Cardiac muscle cell (in vitro differentiated cells and primary cell): ENCODE data around the gene MRPL38. TPM values are rescaled to one million over a fixed set of nuclear protein-coding genes. Genes with fewer than 3 reads are reported as not detected.
A peak's percentile ranks its signal among the peaks of the same experiment; 100 is the strongest.

Experiments used
- DNase-seq, 2 donors: peaks; one replicate each; pipeline versions ENCODE4 v3.0.0 to v3.0.0-alpha.2; 2010 to 2017; ENCODE audit warnings: low read depth in 1 of 2, low spot score in 1 of 2
- H3K27ac ChIP-seq: fragments of 200-600 bp; sonication (generic); 2 replicates; pipeline ENCODE4 v1.5.1; 2016
- H3K27me3 ChIP-seq: fragments of 200-600 bp; sonication (generic); 2 replicates; pipeline ENCODE4 v1.6.0; 2016; ENCODE audit warnings: control low read depth
- H3K36me3 ChIP-seq: fragments of 200-600 bp; sonication (generic); 2 replicates; pipeline ENCODE4 v1.5.1; 2016; ENCODE audit warnings: control low read depth
- H3K4me1 ChIP-seq: fragments of 200-600 bp; sonication (generic); 2 replicates; pipeline ENCODE4 v1.8.1; 2017; ENCODE audit warnings: low read depth, mild to moderate bottlenecking, mixed run types
- H3K4me3 ChIP-seq: fragments of 200-600 bp; sonication (generic); 2 replicates; pipeline ENCODE4 v1.5.1; 2016; ENCODE audit warnings: mild to moderate bottlenecking
- H3K9me3 ChIP-seq: fragments of 200-600 bp; sonication (generic); 2 replicates; pipeline ENCODE4 v1.5.1; 2017; ENCODE audit warnings: low read depth, mild to moderate bottlenecking, control low read depth
- polyA plus RNA-seq: library from polyadenylated mRNA; unstranded; fragments of >200 nt; fragmentation: Nextera tagmentation; extraction: Ambion mirVana; gene quantifications from 2 replicates; pipeline ENCODE4 v1.2.1, GENCODE V29; 2016
- total RNA-seq: library from RNA; depleted of rRNA; stranded (reverse); fragments of >200 nt; gene quantifications from 2 replicates; pipeline ENCODE4 v1.2.3, GENCODE V29; 2016
- TF ChIP-seq, protein P1 (sequence below): IDR thresholded peaks from 2 replicates; pipeline ENCODE4 v1.5.1; 2012; ENCODE audit warnings: low read depth, mild to moderate bottlenecking, low read length

The MRPL38 gene
- total and polyA plus RNA-seq, 2 experiments from 2014 or later = 68.0 to 227 TPM

DNA sequence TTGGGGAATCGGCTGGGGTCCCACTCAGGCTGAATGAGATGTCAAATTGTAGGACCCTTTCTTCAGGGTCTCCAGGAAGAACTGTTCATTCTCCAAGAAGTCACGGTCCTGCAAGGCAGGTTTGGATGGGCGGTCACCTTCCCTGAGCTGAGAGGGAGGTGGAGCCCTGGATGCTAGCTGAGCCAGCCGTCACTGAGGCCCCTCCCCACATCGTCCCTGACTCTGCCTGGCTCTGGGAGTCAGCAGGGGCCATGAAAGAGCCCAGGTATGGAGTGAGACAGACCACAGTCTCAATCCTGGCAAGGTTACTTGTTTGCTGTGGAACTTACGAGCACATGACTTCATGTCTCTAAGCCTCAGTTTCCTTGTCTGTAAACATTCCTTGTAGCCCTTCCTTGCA, 6.0 kb upstream of the MRPL38 start:
- Histone ChIP-seq H3K9me3 (no peaks in the 10 kb centered on the region), H3K36me3 (no peaks in the 10 kb centered on the region), H3K27ac (peak overlapping the region; percentile 61), H3K4me3 (no peak overlapping the region), H3K27me3 (no peaks in the 10 kb centered on the region), H3K4me1 (peaks cover 13% of the 10 kb centered on the region)
- peak in 1 of 2 donors; percentile 75 for DNase-seq
- TF ChIP-seq, protein P1, sequence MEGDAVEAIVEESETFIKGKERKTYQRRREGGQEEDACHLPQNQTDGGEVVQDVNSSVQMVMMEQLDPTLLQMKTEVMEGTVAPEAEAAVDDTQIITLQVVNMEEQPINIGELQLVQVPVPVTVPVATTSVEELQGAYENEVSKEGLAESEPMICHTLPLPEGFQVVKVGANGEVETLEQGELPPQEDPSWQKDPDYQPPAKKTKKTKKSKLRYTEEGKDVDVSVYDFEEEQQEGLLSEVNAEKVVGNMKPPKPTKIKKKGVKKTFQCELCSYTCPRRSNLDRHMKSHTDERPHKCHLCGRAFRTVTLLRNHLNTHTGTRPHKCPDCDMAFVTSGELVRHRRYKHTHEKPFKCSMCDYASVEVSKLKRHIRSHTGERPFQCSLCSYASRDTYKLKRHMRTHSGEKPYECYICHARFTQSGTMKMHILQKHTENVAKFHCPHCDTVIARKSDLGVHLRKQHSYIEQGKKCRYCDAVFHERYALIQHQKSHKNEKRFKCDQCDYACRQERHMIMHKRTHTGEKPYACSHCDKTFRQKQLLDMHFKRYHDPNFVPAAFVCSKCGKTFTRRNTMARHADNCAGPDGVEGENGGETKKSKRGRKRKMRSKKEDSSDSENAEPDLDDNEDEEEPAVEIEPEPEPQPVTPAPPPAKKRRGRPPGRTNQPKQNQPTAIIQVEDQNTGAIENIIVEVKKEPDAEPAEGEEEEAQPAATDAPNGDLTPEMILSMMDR = no peak

DNA sequence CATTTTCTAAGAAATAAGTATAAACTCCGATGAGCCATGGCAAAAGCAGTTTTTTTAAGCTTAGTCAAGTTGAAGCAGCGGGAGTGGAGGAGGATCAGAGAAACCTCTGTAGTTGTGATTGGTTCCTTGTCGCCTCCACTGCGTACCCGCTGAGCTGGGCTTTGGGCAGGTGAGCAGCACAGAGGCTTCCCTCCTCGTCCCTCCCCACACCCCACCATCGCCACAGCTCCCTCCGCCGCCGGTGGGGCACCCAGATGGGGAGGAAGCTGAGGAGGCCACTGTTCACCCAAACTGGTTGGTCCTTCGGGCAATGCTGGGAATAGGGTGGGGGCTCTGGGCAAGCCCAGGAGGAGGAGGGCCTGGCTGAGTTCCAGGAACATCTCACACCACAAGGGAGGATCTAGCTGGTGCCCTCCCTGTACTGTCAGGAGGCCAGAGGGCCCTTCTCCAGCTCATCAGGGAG, 5.2 kb upstream of the MRPL38 start:
- no peak for DNase-seq
- Histone ChIP-seq H3K36me3 (no peaks in the 10 kb centered on the region), H3K4me1 (peaks cover 13% of the 10 kb centered on the region), H3K4me3 (no peak overlapping the region), H3K9me3 (no peaks in the 10 kb centered on the region), H3K27ac (no peak overlapping the region), H3K27me3 (no peaks in the 10 kb centered on the region)
- TF ChIP-seq, protein P1 = no peak

DNA sequence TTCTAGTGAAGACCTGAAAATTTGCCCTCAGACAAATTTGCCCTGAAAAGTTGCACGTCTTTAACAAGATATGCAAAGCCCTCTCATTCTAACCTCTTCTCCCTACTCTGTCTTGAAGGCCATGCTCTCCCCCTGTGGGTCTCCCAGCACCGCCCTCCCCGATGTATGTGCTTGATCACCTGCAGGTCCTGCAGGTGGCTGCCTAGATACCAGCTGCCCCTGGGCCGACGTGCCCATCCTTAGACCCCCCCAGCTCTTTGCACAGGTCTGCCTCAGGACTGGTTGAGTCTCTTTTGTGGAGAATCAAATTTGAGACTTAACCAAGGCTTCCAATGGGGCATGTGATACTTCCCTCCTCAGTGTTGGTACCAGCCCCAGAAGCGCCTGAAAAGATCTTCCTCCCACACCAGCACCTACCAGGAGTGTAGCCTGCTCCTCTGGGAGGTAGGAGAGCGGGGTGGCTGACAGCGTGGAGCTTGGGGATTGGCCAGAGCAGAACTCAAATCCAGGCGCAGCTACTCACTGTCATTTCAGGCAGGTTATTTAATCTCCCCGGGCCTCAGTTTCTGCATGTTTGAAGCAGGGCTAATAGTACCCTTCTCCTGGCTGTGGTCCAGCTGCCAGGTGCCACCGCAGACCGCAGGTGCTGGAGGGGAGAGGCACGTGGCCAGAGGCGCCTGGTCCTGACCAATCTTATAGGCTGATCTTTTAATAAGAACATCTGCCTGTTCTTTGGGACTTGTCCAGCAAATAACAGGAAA, 4.5 kb upstream of the MRPL38 start:
- no peaks in the 10 kb centered on the region for H3K36me3 ChIP-seq
- H3K27ac ChIP-seq = no peak overlapping the region
- H3K9me3 ChIP-seq = no peaks in the 10 kb centered on the region
- H3K27me3 ChIP-seq = no peaks in the 10 kb centered on the region
- DNase-seq = no peak
- H3K4me1 ChIP-seq = peaks cover 13% of the 10 kb centered on the region
- TF ChIP-seq, protein P1 = no peak
- no peak overlapping the region for H3K4me3 ChIP-seq

DNA sequence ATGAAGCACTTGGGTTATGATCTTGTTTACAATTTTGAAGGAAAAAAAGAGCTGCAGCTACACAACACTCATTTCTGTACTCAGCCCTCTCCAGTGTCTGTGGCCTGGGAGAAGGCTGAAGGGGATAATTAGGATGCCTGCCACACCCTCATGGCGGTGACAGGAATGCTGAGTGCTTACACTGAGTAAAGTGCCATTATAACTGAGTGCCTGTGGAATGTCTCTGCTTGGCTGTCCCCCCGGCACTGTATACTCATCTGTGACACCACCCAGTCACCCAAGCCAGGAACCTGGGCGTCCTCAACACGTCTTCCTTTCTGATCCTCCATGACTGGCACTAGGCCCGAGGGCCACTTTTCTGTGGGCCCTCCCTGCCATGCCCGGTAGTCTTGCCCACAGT, 3.5 kb upstream of the MRPL38 start:
- TF ChIP-seq, protein P1 = no peak
- Histone ChIP-seq H3K27me3 (no peaks in the 10 kb centered on the region), H3K4me3 (no peak overlapping the region), H3K36me3 (no peaks in the 10 kb centered on the region), H3K27ac (peak overlapping the region; percentile 59), H3K4me1 (peaks cover 16% of the 10 kb centered on the region), H3K9me3 (no peaks in the 10 kb centered on the region)
- DNase-seq = peak in 1 of 2 donors; percentile 89

DNA sequence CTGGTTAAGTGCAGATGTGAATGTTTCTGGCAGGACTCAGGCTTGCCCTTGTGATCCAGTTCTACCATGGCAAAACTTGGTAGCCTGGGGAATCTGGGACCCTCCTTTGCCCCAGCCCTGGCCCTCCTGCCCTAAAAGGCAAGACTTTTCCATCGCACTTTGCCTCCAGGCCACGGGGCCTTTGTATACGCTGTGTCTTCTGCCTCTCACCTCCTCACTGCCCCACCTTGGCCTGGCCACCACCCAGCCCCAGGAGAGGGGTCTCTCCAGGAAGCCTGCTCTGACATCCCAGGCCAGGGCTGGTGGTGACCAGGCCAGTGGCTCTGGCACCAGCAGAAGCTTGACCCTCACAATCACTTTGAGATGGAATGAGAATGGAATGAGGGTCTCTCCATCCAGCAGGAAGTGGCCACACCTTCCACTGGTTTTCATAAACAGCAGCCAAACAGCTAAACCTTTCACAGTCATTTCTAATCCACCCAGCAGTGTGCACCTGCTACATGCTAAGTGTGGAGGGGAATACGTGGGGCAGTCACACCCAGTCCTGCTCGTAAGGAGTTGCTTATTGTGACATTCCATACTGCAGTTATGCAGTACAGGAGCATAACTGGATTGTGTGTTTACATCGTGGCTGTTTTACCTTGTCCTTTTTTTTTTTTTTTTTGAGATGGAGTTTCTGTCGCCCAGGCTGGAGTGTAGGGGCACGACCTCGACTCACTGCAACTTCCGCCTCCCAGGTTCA, 1.6 kb upstream of the MRPL38 start:
- Histone ChIP-seq H3K27ac (peak overlapping the region; percentile 20), H3K27me3 (no peaks in the 10 kb centered on the region), H3K4me3 (no peak overlapping the region), H3K9me3 (no peaks in the 10 kb centered on the region), H3K36me3 (peaks cover 6% of the 10 kb centered on the region), H3K4me1 (peaks cover 16% of the 10 kb centered on the region)
- no peak for DNase-seq
- TF ChIP-seq, protein P1 = no peak
